ENCODE data around the gene DDX5. TPM values are rescaled to one million over a fixed set of nuclear protein-coding genes. Genes with fewer than 3 reads are reported as not detected.
"Not testable (repeated sequence)": the region's sequence is repeated elsewhere in the genome, so short reads cannot be mapped to it uniquely, and the experiment has no call there.

The DDX5 gene
- total RNA-seq, 8 experiments from 2014 or later, result 340 to 1,038 (median 606) TPM

GRCh38 chr17:64477849-64478248, 28.2 kb downstream of the DDX5 start:
- no peak overlapping the region for H3K27ac ChIP-seq
- in situ Hi-C loops (cut with MboI; ENCODE audit: low pct_unique_long_range_greater_than_20kb in 2 of 9, low sequenced_read_pairs in 9 of 9, unreplicated experiment in 9 of 9), result loop anchor here in 1 of 9 experiments (25.0 kb wide), 1 partner anchor 166 kb away; no protein-coding TSS in a partner anchor
- ATAC-seq (replicated peaks in 6 of 8), result no peak
- no peaks in the 10 kb centered on the region for H3K4me1 ChIP-seq (replicated peaks in 1 of 2)
- WGBS, 10 experiments, result 0 to 80% (median 43%) methylated on average over 1 of the region's 1 CpG; no CpG with 5 or more reads in 3 of the 10 experiments
- H3K4me3 ChIP-seq, result no peak overlapping the region

DNA sequence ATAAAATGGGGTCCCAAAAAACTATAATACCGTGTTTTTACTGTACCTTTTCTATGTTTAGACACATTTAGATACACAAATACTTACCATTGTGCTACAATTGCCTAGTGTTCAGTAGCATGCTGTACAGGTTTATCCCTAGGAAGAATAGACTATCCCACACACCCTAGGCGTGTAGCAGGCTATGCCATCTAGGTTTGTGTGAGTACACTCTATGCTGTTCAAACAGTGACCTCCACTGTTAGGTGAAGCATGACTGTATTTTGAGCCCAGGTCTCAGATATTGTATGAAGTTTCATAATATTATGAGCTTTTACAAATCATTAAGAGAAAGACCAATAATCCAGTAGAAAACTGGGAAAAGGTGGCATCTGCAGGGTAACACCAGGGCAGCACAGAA, 33.5 kb downstream of the DDX5 start:
- no peaks in the 10 kb centered on the region for H3K4me1 ChIP-seq (replicated peaks in 1 of 2)
- in situ Hi-C loops (cut with MboI; ENCODE audit: low pct_unique_long_range_greater_than_20kb in 2 of 9, low sequenced_read_pairs in 9 of 9, unreplicated experiment in 9 of 9), result no loop called here
- H3K27ac ChIP-seq, result no peak overlapping the region
- no peak overlapping the region for H3K4me3 ChIP-seq
- WGBS, 10 experiments, result 86 to 100% (median 100%) methylated on average over 1 to 2 of the region's 2 CpGs; no CpG with 5 or more reads in 3 of the 10 experiments
- ATAC-seq (replicated peaks in 6 of 8), result no peak

DNA sequence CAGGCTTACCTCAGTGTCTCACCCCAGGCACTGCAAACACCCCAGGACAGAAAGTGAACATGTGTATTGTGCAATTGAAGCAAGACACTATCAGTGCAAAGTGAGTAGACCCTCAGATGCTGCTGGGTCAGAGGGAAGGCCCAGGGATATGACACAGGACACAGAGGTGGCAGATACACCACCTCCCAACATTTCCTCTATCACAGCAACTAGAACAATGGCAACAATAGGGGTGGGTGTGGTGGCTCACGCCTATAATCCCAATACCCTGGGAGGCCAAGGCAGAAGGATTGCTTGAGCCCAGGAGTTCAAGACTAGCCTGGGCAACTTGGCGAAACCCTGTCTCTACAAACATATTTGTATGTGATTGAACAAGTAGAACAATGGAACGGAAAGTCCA, 34.6 kb downstream of the DDX5 start:
- Histone ChIP-seq H3K27ac (no peak overlapping the region), H3K4me3 (no peak overlapping the region), H3K4me1 (replicated peaks in 1 of 2) (no peaks in the 10 kb centered on the region)
- WGBS, 10 experiments, result 83 to 100% (median 96%) methylated on average over 1 to 3 of the region's 3 CpGs; no CpG with 5 or more reads in 3 of the 10 experiments
- no peak for ATAC-seq (replicated peaks in 6 of 8)
- in situ Hi-C loops (cut with MboI; ENCODE audit: low pct_unique_long_range_greater_than_20kb in 2 of 9, low sequenced_read_pairs in 9 of 9, unreplicated experiment in 9 of 9), result no loop called here

DNA sequence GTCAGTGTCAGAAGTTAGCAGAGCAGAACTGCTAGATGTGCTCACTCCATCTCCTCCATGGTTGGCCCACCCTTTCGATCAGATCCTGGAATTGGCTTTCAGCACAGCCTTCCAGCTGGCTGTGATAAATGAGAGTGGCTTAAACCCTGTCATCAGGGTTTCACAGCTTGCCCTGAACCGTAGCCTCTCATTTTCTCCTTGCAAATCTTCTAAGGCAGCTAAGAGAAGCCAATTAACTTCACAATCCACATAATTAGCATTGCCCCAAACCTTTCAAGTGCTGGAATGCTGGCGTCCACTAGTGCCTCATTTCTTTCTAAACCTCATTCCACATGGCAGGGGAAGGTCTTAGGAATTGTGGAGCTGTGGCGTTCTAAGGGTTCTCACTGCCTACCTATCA, 35.5 kb downstream of the DDX5 start:
- in situ Hi-C loops (cut with MboI; ENCODE audit: low pct_unique_long_range_greater_than_20kb in 2 of 9, low sequenced_read_pairs in 9 of 9, unreplicated experiment in 9 of 9), result no loop called here
- H3K4me3 ChIP-seq, result no peak overlapping the region
- 17 to 76% (median 49%) methylated on average over 1 to 4 of the region's 4 CpGs; no CpG with 5 or more reads in 2 of the 10 experiments for WGBS, 10 experiments
- no peaks in the 10 kb centered on the region for H3K4me1 ChIP-seq (replicated peaks in 1 of 2)
- ATAC-seq (replicated peaks in 6 of 8), result no peak
- H3K27ac ChIP-seq, result no peak overlapping the region

- WGBS, 10 experiments, result 13 to 81% (median 56%) methylated on average over 1 of the region's 1 CpG; no CpG with 5 or more reads in 1 of the 10 experiments
- H3K4me3 ChIP-seq; H3K4me1 ChIP-seq (replicated peaks in 1 of 2); in situ Hi-C loops (cut with MboI; ENCODE audit: low pct_unique_long_range_greater_than_20kb in 2 of 9, low sequenced_read_pairs in 9 of 9, unreplicated experiment in 9 of 9); ATAC-seq (replicated peaks in 6 of 8); H3K27ac ChIP-seq: not testable (repeated sequence)
Measured at GRCh38 chr17:64466834-64467233, 39.3 kb downstream of the DDX5 start.

- Histone ChIP-seq H3K4me3 (no peak overlapping the region), H3K27ac (no peak overlapping the region), H3K4me1 (replicated peaks in 1 of 2) (no peaks in the 10 kb centered on the region)
- WGBS, 10 experiments, result 60 to 100% (median 75%) methylated on average over 1 to 4 of the region's 9 CpGs; no CpG with 5 or more reads in 2 of the 10 experiments
- no peak for ATAC-seq (replicated peaks in 6 of 8)
- in situ Hi-C loops (cut with MboI; ENCODE audit: low pct_unique_long_range_greater_than_20kb in 2 of 9, low sequenced_read_pairs in 9 of 9, unreplicated experiment in 9 of 9), result no loop called here
Measured at GRCh38 chr17:64466019-64466735, 39.9 kb downstream of the DDX5 start.

GRCh38 chr17:64461788-64462187, 44.3 kb downstream of the DDX5 start:
- ATAC-seq (replicated peaks in 6 of 8), result no peak
- in situ Hi-C loops (cut with MboI; ENCODE audit: low pct_unique_long_range_greater_than_20kb in 2 of 9, low sequenced_read_pairs in 9 of 9, unreplicated experiment in 9 of 9), result no loop called here

GRCh38 chr17:64460955-64461354, 45.1 kb downstream of the DDX5 start:
- in situ Hi-C loops (cut with MboI; ENCODE audit: low pct_unique_long_range_greater_than_20kb in 2 of 9, low sequenced_read_pairs in 9 of 9, unreplicated experiment in 9 of 9), result no loop called here
- no peaks in the 10 kb centered on the region for H3K4me1 ChIP-seq (replicated peaks in 1 of 2)
- WGBS, 10 experiments, result 13 to 100% (median 80%) methylated on average over 1 to 8 of the region's 8 CpGs; no CpG with 5 or more reads in 1 of the 10 experiments
- H3K27ac ChIP-seq, result no peak overlapping the region
- no peak overlapping the region for H3K4me3 ChIP-seq
- no peak for ATAC-seq (replicated peaks in 6 of 8)

More at GRCh38 chr17:64461788-64462187, 44.3 kb downstream of the DDX5 start:
- WGBS, 10 experiments, result 33 to 93% (median 85%) methylated on average over 1 to 6 of the region's 6 CpGs
- H3K27ac ChIP-seq, result no peak overlapping the region
- H3K4me1 ChIP-seq (replicated peaks in 1 of 2), result no peaks in the 10 kb centered on the region
- no peak overlapping the region for H3K4me3 ChIP-seq

- H3K4me1 ChIP-seq (replicated peaks in 1 of 2); in situ Hi-C loops (cut with MboI; ENCODE audit: low pct_unique_long_range_greater_than_20kb in 2 of 9, low sequenced_read_pairs in 9 of 9, unreplicated experiment in 9 of 9); H3K27ac ChIP-seq; H3K4me3 ChIP-seq; ATAC-seq (replicated peaks in 6 of 8): not testable (repeated sequence)
- WGBS, 10 experiments, result 88 to 100% (median 94%) methylated on average over 1 to 7 of the region's 7 CpGs
Measured at GRCh38 chr17:64459818-64460217, 46.3 kb downstream of the DDX5 start.

DNA sequence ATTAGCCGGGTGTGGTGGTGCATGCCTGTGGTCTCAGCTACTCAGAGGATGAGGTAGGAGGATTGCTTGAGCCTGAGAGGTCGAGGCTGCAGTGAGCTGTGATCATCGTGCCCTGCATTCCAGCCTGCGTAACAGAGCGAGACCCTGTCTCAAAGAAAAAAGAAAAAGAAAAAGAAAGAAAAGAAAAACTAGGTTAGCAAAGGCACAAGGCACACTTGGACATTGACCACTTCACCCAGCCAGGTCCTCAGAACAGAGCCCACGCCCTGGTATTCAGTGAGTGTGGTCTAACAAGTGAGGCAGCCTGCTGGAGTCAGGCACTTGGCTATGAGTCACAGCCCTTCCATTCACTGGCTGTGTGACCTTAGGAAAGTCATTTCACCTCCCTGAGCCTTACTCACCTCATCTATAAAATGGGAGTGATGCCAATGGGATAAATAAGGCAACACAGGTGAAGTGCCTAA, 46.8 kb downstream of the DDX5 start:
- 36 to 89% (median 70%) methylated on average over 1 to 5 of the region's 6 CpGs; no CpG with 5 or more reads in 2 of the 10 experiments for WGBS, 10 experiments
- peak in 2 of 8 experiments; percentile 81 to 93 for ATAC-seq (replicated peaks in 6 of 8)
- Histone ChIP-seq H3K4me1 (replicated peaks in 1 of 2) (no peaks in the 10 kb centered on the region), H3K4me3 (no peak overlapping the region), H3K27ac (no peak overlapping the region)
- in situ Hi-C loops (cut with MboI; ENCODE audit: low pct_unique_long_range_greater_than_20kb in 2 of 9, low sequenced_read_pairs in 9 of 9, unreplicated experiment in 9 of 9), result no loop called here

DNA sequence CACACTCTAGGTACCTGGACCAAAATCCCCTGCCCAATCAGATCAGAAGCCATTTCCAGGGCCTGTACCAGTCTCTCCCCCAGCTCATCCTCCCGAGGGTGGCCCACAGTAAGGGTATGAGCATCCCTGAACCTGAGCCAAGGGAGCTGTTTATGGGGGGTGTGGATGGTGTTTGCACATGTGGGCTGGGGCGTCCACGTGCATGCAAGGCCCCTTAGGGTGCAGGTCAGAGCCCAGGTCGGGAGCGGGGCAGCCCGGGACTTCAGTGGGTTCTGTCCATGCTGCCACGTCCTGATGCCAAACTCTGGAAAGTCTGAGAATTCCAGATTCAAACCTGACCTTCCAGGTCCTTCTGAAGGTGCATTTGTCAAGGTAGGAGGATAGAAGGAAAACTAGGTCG, 47.3 kb downstream of the DDX5 start:
- no peak overlapping the region for H3K4me3 ChIP-seq
- ATAC-seq (replicated peaks in 6 of 8), result no peak
- no peaks in the 10 kb centered on the region for H3K4me1 ChIP-seq (replicated peaks in 1 of 2)
- no peak overlapping the region for H3K27ac ChIP-seq
- in situ Hi-C loops (cut with MboI; ENCODE audit: low pct_unique_long_range_greater_than_20kb in 2 of 9, low sequenced_read_pairs in 9 of 9, unreplicated experiment in 9 of 9), result no loop called here
- 60 to 84% (median 80%) methylated on average over 1 to 5 of the region's 8 CpGs; no CpG with 5 or more reads in 5 of the 10 experiments for WGBS, 10 experiments

GRCh38 chr17:64457156-64457555, 48.9 kb downstream of the DDX5 start:
- ATAC-seq (replicated peaks in 6 of 8), result no peak
- H3K4me1 ChIP-seq (replicated peaks in 1 of 2), result no peaks in the 10 kb centered on the region
- 41 to 93% (median 75%) methylated on average over 3 to 6 of the region's 7 CpGs; no CpG with 5 or more reads in 1 of the 10 experiments for WGBS, 10 experiments
- no peak overlapping the region for H3K4me3 ChIP-seq
- no peak overlapping the region for H3K27ac ChIP-seq
- in situ Hi-C loops (cut with MboI; ENCODE audit: low pct_unique_long_range_greater_than_20kb in 2 of 9, low sequenced_read_pairs in 9 of 9, unreplicated experiment in 9 of 9), result no loop called here

- no peak for ATAC-seq (replicated peaks in 6 of 8)
- in situ Hi-C loops (cut with MboI; ENCODE audit: low pct_unique_long_range_greater_than_20kb in 2 of 9, low sequenced_read_pairs in 9 of 9, unreplicated experiment in 9 of 9), result no loop called here
- H3K27ac ChIP-seq, result no peak overlapping the region
Measured at GRCh38 chr17:64455993-64456885, 49.9 kb downstream of the DDX5 start.

More at GRCh38 chr17:64455993-64456885, 49.9 kb downstream of the DDX5 start:
- WGBS, 10 experiments, result 43 to 96% (median 82%) methylated on average over 3 to 8 of the region's 8 CpGs; no CpG with 5 or more reads in 2 of the 10 experiments
- no peaks in the 10 kb centered on the region for H3K4me1 ChIP-seq (replicated peaks in 1 of 2)
- H3K4me3 ChIP-seq, result no peak overlapping the region
